Measurements from ENCODE around the gene CCDC122.

Gene CCDC122

DNA sequence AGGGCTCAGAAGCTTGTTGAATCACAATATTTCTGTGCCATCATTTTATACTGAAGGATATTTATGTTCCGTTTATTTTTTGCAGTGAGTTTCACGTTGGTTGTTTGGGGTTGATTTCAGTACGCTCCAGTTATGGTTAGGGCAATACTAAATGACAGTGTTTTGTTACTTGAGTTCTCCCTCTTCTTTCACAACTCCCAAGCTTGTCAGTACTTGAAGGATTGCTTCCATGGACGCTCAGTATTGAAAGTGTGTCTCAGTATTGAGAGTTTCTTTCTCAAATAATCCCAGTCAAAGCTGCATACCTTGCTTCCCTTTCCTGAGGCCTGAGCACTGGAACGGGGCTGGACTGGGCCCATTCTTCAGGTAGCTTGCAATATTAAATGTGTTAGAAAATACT lies 39.1 kb upstream of the CCDC122 start:
- H2BK5ac ChIP-seq (ENCODE audit: low read length) = no peak overlapping the region
- no peaks in the 10 kb centered on the region for H3K9me3 ChIP-seq (replicated peaks in 1 of 2; ENCODE audit: control insufficient read depth in 2 of 2, insufficient read depth in 1 of 2, low read depth in 1 of 2, low read length in 2 of 2)
- H2BK12ac ChIP-seq (ENCODE audit: low read length) = no peak overlapping the region
- H3K36me3 ChIP-seq (replicated peaks in 1 of 2; ENCODE audit: control insufficient read depth in 2 of 2, insufficient read depth in 2 of 2, low read length in 2 of 2) = no peaks in the 10 kb centered on the region
- no peak overlapping the region for H3K23ac ChIP-seq (ENCODE audit: low read depth, low read length, poor library complexity)
- H3K27ac ChIP-seq (replicated peaks; ENCODE audit: low read length) = no peak overlapping the region
- H3K4me1 ChIP-seq (ENCODE audit: control insufficient read depth in 2 of 2, insufficient read depth in 1 of 2, low read depth in 1 of 2, low read length in 2 of 2) = no peaks in the 10 kb centered on the region
- H3K4me3 ChIP-seq (ENCODE audit: low read length in 2 of 2) = no peak overlapping the region
- H4K8ac ChIP-seq (ENCODE audit: low read depth, low read length) = no peak overlapping the region
- H2AFZ ChIP-seq (ENCODE audit: low read length) = no peak overlapping the region
- peaks cover 0 to 5% (median 0%) of the 10 kb centered on the region in 3 experiments for H3K27me3 ChIP-seq (ENCODE audit: control insufficient read depth in 3 of 3, insufficient read depth in 3 of 3, low read depth in 1 of 3, low read length in 3 of 3)
- no peak overlapping the region for H3K4ac ChIP-seq (ENCODE audit: low read length)
- no CpG with 5 or more reads among the region's 5 CpGs for WGBS, 2 donors (ENCODE audit: extremely low coverage in 2 of 2, insufficient read length in 2 of 2, insufficient replicate concordance in 1 of 2)
- H3K4me2 ChIP-seq (ENCODE audit: insufficient read depth, low read length, poor library complexity, severe bottlenecking) = no peak overlapping the region
- H2BK15ac ChIP-seq (ENCODE audit: low read length) = no peak overlapping the region
- no peak overlapping the region for H4K91ac ChIP-seq (ENCODE audit: low read depth, low read length, poor library complexity)
- H3K14ac ChIP-seq (ENCODE audit: low read length) = no peak overlapping the region
- no peak overlapping the region for H2BK120ac ChIP-seq (ENCODE audit: low read depth, low read length)
- H3K9ac ChIP-seq (ENCODE audit: low read depth, low read length, poor library complexity) = no peak overlapping the region
- DNase-seq (ENCODE audit: low spot score) = no peak
- H2AK5ac ChIP-seq (ENCODE audit: low read depth, low read length) = no peak overlapping the region
- no peaks in the 10 kb centered on the region for H3K79me1 ChIP-seq (ENCODE audit: low read depth, low read length)
- H3K18ac ChIP-seq (ENCODE audit: low read length) = no peak overlapping the region

DNA sequence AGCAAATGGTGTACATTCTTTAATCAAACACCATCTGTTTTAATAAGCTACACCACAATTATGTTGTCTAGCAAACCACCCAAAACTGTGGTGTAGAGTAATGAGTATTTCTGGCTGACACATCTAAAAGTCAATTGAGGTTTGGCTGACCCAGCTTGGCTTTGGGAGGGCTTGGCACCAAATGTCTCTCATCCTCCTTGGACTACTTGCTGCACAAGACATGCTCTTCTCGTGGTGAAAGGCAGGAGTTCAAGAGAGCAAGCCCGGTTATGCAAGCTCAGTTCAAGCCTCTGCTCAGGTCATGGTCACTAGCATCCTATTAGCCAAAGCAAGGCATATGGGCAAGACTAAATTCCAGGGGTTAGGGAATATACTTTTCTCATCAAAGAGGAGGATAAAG lies 37.3 kb upstream of the CCDC122 start:
- no peak overlapping the region for H2BK15ac ChIP-seq (ENCODE audit: low read length)
- WGBS, 2 donors (ENCODE audit: extremely low coverage in 2 of 2, insufficient read length in 2 of 2, insufficient replicate concordance in 1 of 2) = no CpG with 5 or more reads among the region's 2 CpGs

DNA sequence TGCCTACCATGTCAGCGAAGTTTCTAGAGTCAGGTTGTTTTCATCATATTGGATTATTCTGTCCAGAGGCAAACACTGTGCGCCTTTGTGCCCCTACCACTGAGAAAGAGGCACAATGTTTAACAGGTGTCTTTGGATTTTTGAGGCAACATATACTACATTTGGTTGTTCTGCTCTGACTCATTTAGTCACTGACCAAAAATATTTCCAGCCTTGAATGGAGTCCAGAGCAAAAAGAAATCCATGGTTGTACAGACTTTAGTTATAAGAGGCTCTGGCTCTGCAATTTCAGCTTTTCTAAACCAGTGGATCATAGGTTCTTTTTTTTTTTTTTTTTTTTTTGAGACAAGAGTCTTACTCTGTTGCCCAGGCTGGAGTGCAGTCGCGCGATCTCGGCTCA lies 35.9 kb upstream of the CCDC122 start:
- Histone ChIP-seq H3K4me2 (ENCODE audit: insufficient read depth, low read length, poor library complexity, severe bottlenecking) (no peak overlapping the region), H2AFZ (ENCODE audit: low read length) (no peak overlapping the region), H3K9ac (ENCODE audit: low read depth, low read length, poor library complexity) (no peak overlapping the region), H3K18ac (ENCODE audit: low read length) (no peak overlapping the region), H4K91ac (ENCODE audit: low read depth, low read length, poor library complexity) (no peak overlapping the region), H2BK5ac (ENCODE audit: low read length) (no peak overlapping the region), H3K4me1 (ENCODE audit: control insufficient read depth in 2 of 2, insufficient read depth in 1 of 2, low read depth in 1 of 2, low read length in 2 of 2) (peaks cover 0 to 2% of the 10 kb centered on the region in 2 donors), H3K14ac (ENCODE audit: low read length) (no peak overlapping the region), H2BK12ac (ENCODE audit: low read length) (no peak overlapping the region), H3K9me3 (replicated peaks in 1 of 2; ENCODE audit: control insufficient read depth in 2 of 2, insufficient read depth in 1 of 2, low read depth in 1 of 2, low read length in 2 of 2) (no peaks in the 10 kb centered on the region), H3K23ac (ENCODE audit: low read depth, low read length, poor library complexity) (no peak overlapping the region), H3K27me3 (ENCODE audit: control insufficient read depth in 3 of 3, insufficient read depth in 3 of 3, low read depth in 1 of 3, low read length in 3 of 3) (peaks cover 0 to 5% (median 0%) of the 10 kb centered on the region in 3 experiments), H3K27ac (replicated peaks; ENCODE audit: low read length) (no peak overlapping the region), H3K4me3 (ENCODE audit: low read length in 2 of 2) (no peak overlapping the region), H2BK120ac (ENCODE audit: low read depth, low read length) (no peak overlapping the region), H3K4ac (ENCODE audit: low read length) (no peak overlapping the region), H2BK15ac (ENCODE audit: low read length) (no peak overlapping the region), H3K79me1 (ENCODE audit: low read depth, low read length) (no peaks in the 10 kb centered on the region), H4K8ac (ENCODE audit: low read depth, low read length) (no peak overlapping the region), H3K36me3 (replicated peaks in 1 of 2; ENCODE audit: control insufficient read depth in 2 of 2, insufficient read depth in 2 of 2, low read length in 2 of 2) (no peaks in the 10 kb centered on the region), H2AK5ac (ENCODE audit: low read depth, low read length) (no peak overlapping the region)
- no peak for DNase-seq (ENCODE audit: low spot score)
- no CpG with 5 or more reads among the region's 6 CpGs for WGBS, 2 donors (ENCODE audit: extremely low coverage in 2 of 2, insufficient read length in 2 of 2, insufficient replicate concordance in 1 of 2)

More for the DNA sequence above, 37.3 kb upstream of the CCDC122 start:
- H3K4ac ChIP-seq (ENCODE audit: low read length) = no peak overlapping the region
- no peaks in the 10 kb centered on the region for H3K9me3 ChIP-seq (replicated peaks in 1 of 2; ENCODE audit: control insufficient read depth in 2 of 2, insufficient read depth in 1 of 2, low read depth in 1 of 2, low read length in 2 of 2)
- H3K4me3 ChIP-seq (ENCODE audit: low read length in 2 of 2) = no peak overlapping the region
- DNase-seq (ENCODE audit: low spot score) = no peak
- H3K36me3 ChIP-seq (replicated peaks in 1 of 2; ENCODE audit: control insufficient read depth in 2 of 2, insufficient read depth in 2 of 2, low read length in 2 of 2) = no peaks in the 10 kb centered on the region
- H3K4me2 ChIP-seq (ENCODE audit: insufficient read depth, low read length, poor library complexity, severe bottlenecking) = no peak overlapping the region
- H3K23ac ChIP-seq (ENCODE audit: low read depth, low read length, poor library complexity) = no peak overlapping the region
- H2BK12ac ChIP-seq (ENCODE audit: low read length) = no peak overlapping the region
- no peak overlapping the region for H2AFZ ChIP-seq (ENCODE audit: low read length)
- no peak overlapping the region for H4K91ac ChIP-seq (ENCODE audit: low read depth, low read length, poor library complexity)
- H3K4me1 ChIP-seq (ENCODE audit: control insufficient read depth in 2 of 2, insufficient read depth in 1 of 2, low read depth in 1 of 2, low read length in 2 of 2) = no peaks in the 10 kb centered on the region
- no peak overlapping the region for H3K9ac ChIP-seq (ENCODE audit: low read depth, low read length, poor library complexity)
- no peak overlapping the region for H3K14ac ChIP-seq (ENCODE audit: low read length)
- H3K27ac ChIP-seq (replicated peaks; ENCODE audit: low read length) = no peak overlapping the region
- H3K79me1 ChIP-seq (ENCODE audit: low read depth, low read length) = no peaks in the 10 kb centered on the region
- no peak overlapping the region for H3K18ac ChIP-seq (ENCODE audit: low read length)
- no peak overlapping the region for H4K8ac ChIP-seq (ENCODE audit: low read depth, low read length)
- H3K27me3 ChIP-seq (ENCODE audit: control insufficient read depth in 3 of 3, insufficient read depth in 3 of 3, low read depth in 1 of 3, low read length in 3 of 3) = peaks cover 0 to 5% (median 0%) of the 10 kb centered on the region in 3 experiments
- H2AK5ac ChIP-seq (ENCODE audit: low read depth, low read length) = no peak overlapping the region
- no peak overlapping the region for H2BK120ac ChIP-seq (ENCODE audit: low read depth, low read length)
- H2BK5ac ChIP-seq (ENCODE audit: low read length) = no peak overlapping the region

DNA sequence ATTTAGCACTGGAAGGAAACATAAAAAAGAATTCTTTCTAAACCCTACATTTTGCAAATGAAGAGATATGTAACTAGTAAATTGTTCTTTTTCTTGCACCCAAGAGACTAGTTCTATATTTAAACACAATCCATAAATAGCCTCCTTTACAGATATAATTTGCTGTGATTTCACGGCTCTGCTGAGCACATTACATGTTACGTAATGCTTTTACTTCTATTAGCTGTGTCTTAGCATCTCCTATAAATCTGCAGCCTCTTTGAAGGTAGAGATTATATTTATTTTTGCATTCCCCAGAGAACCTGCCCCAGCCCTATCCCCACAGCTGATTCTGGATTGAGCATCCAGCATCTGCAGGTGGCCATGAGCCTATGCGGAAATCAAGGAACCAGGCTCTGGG lies 32.3 kb upstream of the CCDC122 start:
- no peak overlapping the region for H3K4me2 ChIP-seq (ENCODE audit: insufficient read depth, low read length, poor library complexity, severe bottlenecking)
- no peak overlapping the region for H3K14ac ChIP-seq (ENCODE audit: low read length)
- no peak overlapping the region for H3K18ac ChIP-seq (ENCODE audit: low read length)
- no peak overlapping the region for H2BK5ac ChIP-seq (ENCODE audit: low read length)
- H3K79me1 ChIP-seq (ENCODE audit: low read depth, low read length) = no peaks in the 10 kb centered on the region
- no peak overlapping the region for H3K23ac ChIP-seq (ENCODE audit: low read depth, low read length, poor library complexity)
- no peak overlapping the region for H3K9ac ChIP-seq (ENCODE audit: low read depth, low read length, poor library complexity)
- H3K9me3 ChIP-seq (replicated peaks in 1 of 2; ENCODE audit: control insufficient read depth in 2 of 2, insufficient read depth in 1 of 2, low read depth in 1 of 2, low read length in 2 of 2) = no peaks in the 10 kb centered on the region
- no CpG with 5 or more reads among the region's 3 CpGs for WGBS, 2 donors (ENCODE audit: extremely low coverage in 2 of 2, insufficient read length in 2 of 2, insufficient replicate concordance in 1 of 2)
- no peak overlapping the region for H3K4ac ChIP-seq (ENCODE audit: low read length)
- H4K8ac ChIP-seq (ENCODE audit: low read depth, low read length) = no peak overlapping the region
- no peak for DNase-seq (ENCODE audit: low spot score)
- no peak overlapping the region for H2BK12ac ChIP-seq (ENCODE audit: low read length)
- H3K36me3 ChIP-seq (replicated peaks in 1 of 2; ENCODE audit: control insufficient read depth in 2 of 2, insufficient read depth in 2 of 2, low read length in 2 of 2) = no peaks in the 10 kb centered on the region
- H4K91ac ChIP-seq (ENCODE audit: low read depth, low read length, poor library complexity) = no peak overlapping the region
- peaks cover 0 to 2% of the 10 kb centered on the region in 2 donors for H3K4me1 ChIP-seq (ENCODE audit: control insufficient read depth in 2 of 2, insufficient read depth in 1 of 2, low read depth in 1 of 2, low read length in 2 of 2)
- peaks cover 0 to 2% (median 0%) of the 10 kb centered on the region in 3 experiments for H3K27me3 ChIP-seq (ENCODE audit: control insufficient read depth in 3 of 3, insufficient read depth in 3 of 3, low read depth in 1 of 3, low read length in 3 of 3)
- H2AFZ ChIP-seq (ENCODE audit: low read length) = no peak overlapping the region
- no peak overlapping the region for H3K27ac ChIP-seq (replicated peaks; ENCODE audit: low read length)
- no peak overlapping the region for H2AK5ac ChIP-seq (ENCODE audit: low read depth, low read length)
- H2BK15ac ChIP-seq (ENCODE audit: low read length) = no peak overlapping the region
- H2BK120ac ChIP-seq (ENCODE audit: low read depth, low read length) = no peak overlapping the region
- H3K4me3 ChIP-seq (ENCODE audit: low read length in 2 of 2) = no peak overlapping the region

Measured in neuronal stem cell (in vitro differentiated cells).